ENCODE data around the gene DDX1.

Gene DDX1

GRCh38 chr2:15646661-15647060 is 55.0 kb downstream of the DDX1 start:
- no peak for DNase-seq

- DNase-seq, result no peak
Observed at GRCh38 chr2:15647622-15648590, 56.2 kb downstream of the DDX1 start.

GRCh38 chr2:15648593-15649525 is 57.2 kb downstream of the DDX1 start:
- no peak for DNase-seq

- DNase-seq, result no peak
Observed at GRCh38 chr2:15649561-15650255, 58.0 kb downstream of the DDX1 start.

GRCh38 chr2:15650616-15651366 is 59.1 kb downstream of the DDX1 start:
- DNase-seq, result no peak

- no peak for DNase-seq
Observed at GRCh38 chr2:15651367-15651727, 59.7 kb downstream of the DDX1 start.

- no peak for DNase-seq
Observed at GRCh38 chr2:15652252-15652651, 60.6 kb downstream of the DDX1 start.

- DNase-seq, result no peak
Observed at GRCh38 chr2:15652801-15653200, 61.1 kb downstream of the DDX1 start.

GRCh38 chr2:15653806-15654726 is 62.4 kb downstream of the DDX1 start:
- DNase-seq, result no peak

- no peak for DNase-seq
Observed at GRCh38 chr2:15654727-15655073, 63.0 kb downstream of the DDX1 start.

- DNase-seq, result no peak
Observed at GRCh38 chr2:15655123-15655887, 63.6 kb downstream of the DDX1 start.

GRCh38 chr2:15656090-15656489 is 64.4 kb downstream of the DDX1 start:
- no peak for DNase-seq

- DNase-seq, result no peak
Observed at GRCh38 chr2:15657759-15658158, 66.1 kb downstream of the DDX1 start.

- DNase-seq, result no peak
Observed at GRCh38 chr2:15658911-15659310, 67.2 kb downstream of the DDX1 start.

- DNase-seq, result no peak
Observed at GRCh38 chr2:15660491-15661294, 69.0 kb downstream of the DDX1 start.

- no peak for DNase-seq
Observed at GRCh38 chr2:15661295-15661569, 69.6 kb downstream of the DDX1 start.

GRCh38 chr2:15662026-15662425 is 70.4 kb downstream of the DDX1 start:
- no peak for DNase-seq

- no peak for DNase-seq
Observed at GRCh38 chr2:15662579-15662978, 70.9 kb downstream of the DDX1 start.

- DNase-seq, result no peak
Observed at GRCh38 chr2:15663802-15664201, 72.1 kb downstream of the DDX1 start.

Measured in NCI-H146 (cell line).